Measurements from ENCODE around the gene NOS1AP. TPM values are rescaled to one million over a fixed set of nuclear protein-coding genes. Genes with fewer than 3 reads are reported as not detected.
A peak's percentile ranks its signal among the peaks of the same experiment; 100 is the strongest.
"Not testable (repeated sequence)": the region's sequence is repeated elsewhere in the genome, so short reads cannot be mapped to it uniquely, and the experiment has no call there.

NOS1AP gene
- total RNA-seq, 1 experiment from 2014 or later, result 0.98 TPM

GRCh38 chr1:162397943-162398560 lies 328.6 kb downstream of the NOS1AP start:
- peak; percentile 48 for DNase-seq (ENCODE audit: low read depth)

GRCh38 chr1:162398999-162399580 lies 329.6 kb downstream of the NOS1AP start:
- no peak for DNase-seq (ENCODE audit: low read depth)

GRCh38 chr1:162400790-162401355 lies 331.4 kb downstream of the NOS1AP start:
- no peak for DNase-seq (ENCODE audit: low read depth)

GRCh38 chr1:162404550-162405160 lies 335.2 kb downstream of the NOS1AP start:
- DNase-seq (ENCODE audit: low read depth), result peak; percentile 81

DNA sequence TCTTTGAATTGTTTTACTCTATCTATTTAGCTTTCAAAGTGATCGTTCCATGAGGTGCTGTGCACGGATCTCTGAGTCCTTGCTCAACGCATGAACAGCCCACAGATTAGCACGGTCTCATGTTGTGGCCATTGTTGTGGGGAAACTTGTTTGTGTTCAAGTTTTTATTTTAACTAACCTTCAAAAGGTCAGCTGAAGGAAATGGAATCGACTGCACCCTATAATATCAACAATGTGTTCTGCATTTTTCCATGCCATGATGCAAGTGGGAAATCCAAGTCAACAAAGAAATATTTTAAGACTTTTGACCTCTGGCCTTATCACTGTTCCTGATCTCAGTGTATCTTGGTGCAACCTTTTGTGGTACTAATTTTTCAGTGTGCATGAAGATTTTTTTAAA lies 336.3 kb downstream of the NOS1AP start:
- no peak for DNase-seq (ENCODE audit: low read depth)

GRCh38 chr1:162406811-162407210 lies 337.3 kb downstream of the NOS1AP start:
- DNase-seq (ENCODE audit: low read depth), result no peak

- DNase-seq (ENCODE audit: low read depth), result no peak
Measured at GRCh38 chr1:162407539-162407938, 338.0 kb downstream of the NOS1AP start.

DNA sequence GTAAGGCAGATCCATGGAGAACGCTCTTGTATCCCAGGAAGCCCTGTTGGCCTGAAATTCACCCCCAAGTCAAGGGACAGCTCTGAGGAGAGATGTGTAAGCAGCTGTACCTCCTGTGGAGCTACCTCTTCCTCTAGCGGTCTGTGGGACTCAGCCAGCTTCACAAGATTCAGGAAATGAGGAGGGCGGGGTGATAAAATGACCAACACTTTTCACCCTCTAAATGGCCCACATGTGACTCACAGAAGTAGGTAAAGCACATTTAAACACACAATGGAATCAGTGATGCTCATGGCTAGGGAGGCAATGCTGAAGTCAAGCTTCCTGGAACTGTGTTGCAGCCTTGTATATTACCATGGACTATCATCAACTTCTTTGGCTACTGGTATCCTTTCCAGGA lies 342.5 kb downstream of the NOS1AP start, which contains the start of gene SH2D1B:
Gene SH2D1B, minus strand, starts transcription at position 135 of the 400 bp plus-strand sequence. Its CDS starts 120 bp downstream, at position 15.
- DNase-seq (ENCODE audit: low read depth), result peak; percentile 29

DNA sequence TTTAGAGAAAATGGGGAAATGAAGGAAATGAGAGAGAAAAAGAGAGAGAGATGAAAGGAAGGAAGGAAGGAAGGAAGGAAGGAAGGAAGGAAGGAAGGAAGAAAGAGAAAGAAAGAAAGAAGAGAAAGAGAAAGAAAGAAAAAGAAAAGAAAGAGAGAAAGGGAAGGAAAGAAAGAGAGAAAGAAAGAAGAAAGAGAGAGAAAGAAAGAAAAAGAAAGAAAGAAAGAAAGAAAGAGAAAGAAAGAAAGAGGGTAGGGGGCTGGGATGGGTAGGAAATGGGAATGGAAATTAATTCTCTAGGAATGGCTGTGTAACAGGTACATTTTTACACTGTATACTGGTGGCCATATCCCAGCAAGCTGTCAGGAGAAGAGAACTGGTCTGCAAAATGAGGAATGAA lies 346.7 kb downstream of the NOS1AP start:
- DNase-seq (ENCODE audit: low read depth), result no peak

GRCh38 chr1:162416909-162417308 lies 347.4 kb downstream of the NOS1AP start:
- no peak for DNase-seq (ENCODE audit: low read depth)

DNA sequence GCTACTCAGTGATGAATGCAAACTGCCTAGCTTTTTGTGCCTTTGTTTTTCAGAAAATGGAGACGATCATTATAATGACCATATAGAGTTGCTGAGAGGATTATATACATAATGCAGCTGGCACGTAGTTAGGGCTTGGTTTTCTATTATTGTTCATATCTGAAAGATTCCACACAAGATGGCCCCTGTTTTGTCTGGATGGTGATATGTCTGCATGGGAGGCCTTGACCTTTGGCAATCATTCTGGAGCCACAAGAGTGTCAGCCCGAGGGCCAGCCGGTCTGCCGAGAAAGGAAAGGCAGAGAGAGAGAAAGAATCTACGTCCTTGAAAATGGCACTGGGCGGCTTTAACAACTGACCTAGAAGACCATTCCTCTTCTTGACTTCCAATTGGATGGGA lies 348.2 kb downstream of the NOS1AP start:
- DNase-seq (ENCODE audit: low read depth), result no peak

DNA sequence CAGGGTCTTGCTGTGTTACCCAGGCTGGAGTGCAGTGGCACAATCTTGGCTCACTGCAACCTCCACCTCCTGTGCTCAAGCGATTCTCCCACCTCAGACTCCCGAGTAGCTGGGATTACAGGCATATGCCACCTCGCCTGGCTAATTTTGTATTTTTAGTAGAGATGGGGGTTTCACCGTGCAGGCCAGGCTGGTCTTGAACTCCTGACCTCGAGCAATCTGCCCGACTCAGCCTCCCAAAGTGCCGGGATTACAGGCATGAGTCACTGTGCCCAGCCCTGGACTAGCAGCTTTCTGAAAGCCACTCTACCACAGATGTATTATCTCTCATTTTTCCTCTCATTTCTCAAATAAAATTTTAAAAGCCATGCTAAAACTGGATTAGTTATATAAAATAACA lies 349.1 kb downstream of the NOS1AP start:
- DNase-seq (ENCODE audit: low read depth), result not testable (repeated sequence)

DNA sequence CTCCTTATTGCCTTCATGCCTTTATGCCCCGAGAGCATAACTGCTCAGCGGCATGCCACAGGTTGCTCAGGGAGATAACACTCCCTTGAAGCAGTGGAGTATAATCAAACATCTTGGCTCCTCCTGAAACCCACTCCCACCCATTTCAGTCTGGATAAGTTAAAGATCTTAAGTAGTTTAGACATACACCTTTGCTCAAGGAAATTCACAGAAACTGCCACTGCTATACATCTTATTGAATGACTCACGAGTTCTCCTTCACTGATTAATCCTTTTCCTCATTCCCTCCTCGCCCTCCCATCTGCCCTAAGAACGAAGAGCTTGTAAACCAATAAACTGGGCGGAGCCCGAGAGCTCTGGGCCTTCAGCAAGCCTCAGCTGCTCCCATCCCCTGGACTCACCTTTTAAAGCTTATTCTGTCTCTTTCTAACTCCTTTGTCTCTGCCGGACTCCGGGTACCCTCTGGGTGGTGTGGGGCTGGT lies 350.0 kb downstream of the NOS1AP start:
- DNase-seq (ENCODE audit: low read depth), result not testable (repeated sequence)

Other genes with a start within 250 kb of the NOS1AP start
- gene OLFML2B, start 45.8 kb upstream of the NOS1AP start, total RNA-seq (2014; rRNA removed), result 83.4 and 87.1 TPM in 2 replicates

Data from LHCN-M2 (cell line).